ENCODE results near the gene MFRP.
A peak's percentile ranks its signal among the peaks of the same experiment; 100 is the strongest.
"Not testable (repeated sequence)": the region's sequence is repeated elsewhere in the genome, so short reads cannot be mapped to it uniquely, and the experiment has no call there.

Gene MFRP

DNA sequence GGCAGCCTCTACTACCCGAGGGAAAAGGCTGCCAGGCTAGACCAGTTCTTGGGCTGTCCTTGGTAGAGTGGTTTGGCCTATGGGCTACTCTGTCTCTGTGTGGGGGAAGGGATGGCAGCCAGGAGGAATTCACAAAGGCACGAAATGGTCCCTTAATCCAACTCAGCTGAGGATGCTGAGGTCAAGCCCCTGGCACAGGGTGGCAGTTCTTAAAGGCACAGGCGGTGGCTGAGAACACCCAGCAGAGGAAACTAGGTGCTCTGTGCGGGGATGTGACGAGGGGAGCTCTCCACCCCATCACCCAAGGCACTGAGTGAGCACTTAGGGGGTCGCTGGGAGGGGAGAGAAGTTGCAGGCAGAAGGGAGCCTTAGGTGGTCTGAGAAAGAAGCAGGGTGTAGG lies at the start of gene MFRP:
TSS of gene MFRP (minus strand) at position 101 of the 400 bp plus-strand sequence. CDS start 192 bp downstream, outside the sequence.
- DNase-seq: no peak

DNA sequence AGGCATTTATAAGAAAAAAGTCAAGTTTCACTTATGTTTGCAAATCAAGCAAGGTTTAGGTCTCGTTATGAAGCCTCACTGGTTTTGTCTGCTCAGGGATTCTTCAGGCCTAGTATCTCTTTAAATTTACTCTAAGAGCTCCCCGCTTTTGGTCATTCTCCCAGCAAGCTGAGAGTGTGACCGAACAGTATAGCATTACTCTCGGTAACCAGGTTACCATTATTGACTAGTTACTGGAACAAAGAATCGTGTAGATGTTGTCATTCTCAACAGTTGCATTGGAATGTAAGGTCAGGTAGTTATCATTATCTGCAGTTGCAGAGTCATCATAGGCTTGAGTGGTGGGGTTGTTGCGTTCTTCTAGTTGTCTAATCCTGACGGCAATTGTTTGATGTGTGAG lies 44.8 kb upstream of the MFRP start:
- no peak for DNase-seq

DNA sequence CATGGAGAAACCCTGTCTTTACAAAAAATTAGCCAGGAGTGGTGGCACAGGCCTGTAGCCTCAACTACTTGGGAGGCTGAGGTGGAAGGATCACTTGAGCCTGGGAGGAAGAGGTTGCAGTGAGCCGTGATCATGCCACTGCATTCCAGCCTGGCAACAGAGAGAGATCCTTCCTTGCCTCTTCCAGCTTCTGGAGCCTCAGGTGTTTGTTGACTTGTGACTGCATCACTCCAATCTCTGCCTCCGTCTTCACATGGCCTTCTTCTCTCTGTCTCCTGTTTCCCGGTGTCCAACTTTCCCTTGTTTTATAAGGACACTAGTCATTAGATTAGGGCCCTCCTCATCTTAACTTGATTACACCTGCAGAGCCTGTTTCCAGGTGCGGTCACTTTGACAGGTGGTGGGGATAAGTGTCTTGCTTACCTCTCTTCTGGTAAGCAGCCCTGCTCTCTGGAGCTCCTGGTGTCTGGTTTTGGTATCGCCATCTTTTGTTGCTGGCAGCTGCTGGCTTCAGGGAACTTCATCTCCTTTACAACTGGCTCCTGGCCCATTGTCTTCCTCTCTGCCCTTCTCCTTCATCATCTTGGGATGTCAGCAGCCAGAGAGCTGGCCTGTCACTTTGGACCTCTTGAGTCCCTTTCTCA lies 43.2 kb upstream of the MFRP start:
- DNase-seq: peak; percentile 15

DNA sequence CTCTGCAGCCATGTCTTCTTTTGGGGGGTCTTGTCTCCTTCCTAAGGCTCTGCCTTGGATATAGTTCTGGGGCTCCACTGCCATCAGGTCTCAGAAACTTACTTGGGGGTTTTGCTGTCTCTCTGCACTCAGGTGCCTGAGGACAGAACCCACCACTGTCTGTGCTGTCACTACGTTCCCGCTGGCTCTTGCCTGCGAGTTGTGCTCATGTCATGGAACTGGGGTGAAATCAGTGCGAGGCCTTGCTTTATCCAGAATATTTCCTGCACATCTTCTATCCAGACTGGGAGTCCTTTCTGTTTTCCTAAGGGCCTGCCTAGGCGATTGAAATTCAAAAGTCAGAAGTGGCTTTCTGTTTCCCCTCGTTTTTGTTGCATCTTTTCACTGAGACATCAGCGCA lies 41.6 kb upstream of the MFRP start:
- DNase-seq: no peak

DNA sequence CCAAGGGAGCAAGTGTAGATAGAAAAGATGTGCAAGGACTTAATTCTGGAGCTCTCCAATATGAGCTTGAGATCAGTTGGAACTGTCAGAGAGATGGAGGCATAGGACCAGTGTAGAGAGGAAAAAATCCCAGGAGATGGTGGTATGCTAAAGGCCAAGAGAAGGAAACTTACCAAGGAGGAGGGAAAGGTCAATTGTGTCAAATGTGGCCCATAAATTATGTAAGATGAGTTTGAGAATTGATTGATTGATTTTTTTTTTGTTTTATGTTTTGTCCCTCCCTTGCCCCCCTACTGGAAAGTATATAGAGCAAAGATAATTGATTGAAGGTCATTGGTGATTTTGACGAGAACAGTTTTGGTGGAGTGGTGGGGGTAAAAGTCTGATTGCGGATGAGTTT lies 37.8 kb upstream of the MFRP start:
- no peak for DNase-seq

DNA sequence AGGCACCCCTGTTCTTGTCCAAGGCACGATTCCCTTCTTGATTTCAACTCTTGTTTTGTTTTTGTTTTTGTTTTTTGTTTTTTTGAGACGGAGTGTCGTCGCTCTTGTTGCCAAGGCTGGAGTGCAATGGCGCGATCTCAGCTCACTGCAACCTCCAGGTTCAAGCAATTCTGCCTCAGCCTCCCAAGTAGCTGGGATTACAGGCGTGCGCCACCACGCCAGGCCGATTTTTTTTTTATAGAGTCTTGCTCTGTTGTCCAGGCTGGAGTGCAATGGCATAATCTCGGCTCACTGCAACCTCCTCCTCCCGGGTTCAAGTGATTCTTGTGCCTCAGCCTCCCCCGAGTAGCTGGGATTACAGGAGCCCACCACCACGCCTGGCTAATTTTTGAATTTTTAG lies 36.0 kb upstream of the MFRP start:
- not testable (repeated sequence) for DNase-seq

DNA sequence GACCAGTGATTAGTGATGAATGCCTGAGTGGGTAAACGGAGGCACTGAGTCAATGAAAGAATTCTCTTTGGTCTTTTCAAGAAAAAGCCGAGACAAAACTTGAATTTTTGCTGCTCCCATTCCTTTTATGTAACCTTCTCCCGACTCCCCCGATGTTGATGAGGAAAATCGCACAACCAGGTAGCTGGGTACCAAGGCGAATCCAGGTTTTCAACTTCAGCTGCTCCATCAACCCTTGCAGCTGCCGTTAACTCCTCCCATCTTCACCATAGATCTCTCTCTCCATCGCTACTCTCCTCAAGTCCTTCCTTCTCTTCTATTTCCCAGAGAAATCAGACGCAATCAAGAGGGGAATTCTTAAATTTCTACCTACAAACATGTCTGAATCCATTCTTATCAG lies 35.6 kb upstream of the MFRP start:
- no peak for DNase-seq

DNA sequence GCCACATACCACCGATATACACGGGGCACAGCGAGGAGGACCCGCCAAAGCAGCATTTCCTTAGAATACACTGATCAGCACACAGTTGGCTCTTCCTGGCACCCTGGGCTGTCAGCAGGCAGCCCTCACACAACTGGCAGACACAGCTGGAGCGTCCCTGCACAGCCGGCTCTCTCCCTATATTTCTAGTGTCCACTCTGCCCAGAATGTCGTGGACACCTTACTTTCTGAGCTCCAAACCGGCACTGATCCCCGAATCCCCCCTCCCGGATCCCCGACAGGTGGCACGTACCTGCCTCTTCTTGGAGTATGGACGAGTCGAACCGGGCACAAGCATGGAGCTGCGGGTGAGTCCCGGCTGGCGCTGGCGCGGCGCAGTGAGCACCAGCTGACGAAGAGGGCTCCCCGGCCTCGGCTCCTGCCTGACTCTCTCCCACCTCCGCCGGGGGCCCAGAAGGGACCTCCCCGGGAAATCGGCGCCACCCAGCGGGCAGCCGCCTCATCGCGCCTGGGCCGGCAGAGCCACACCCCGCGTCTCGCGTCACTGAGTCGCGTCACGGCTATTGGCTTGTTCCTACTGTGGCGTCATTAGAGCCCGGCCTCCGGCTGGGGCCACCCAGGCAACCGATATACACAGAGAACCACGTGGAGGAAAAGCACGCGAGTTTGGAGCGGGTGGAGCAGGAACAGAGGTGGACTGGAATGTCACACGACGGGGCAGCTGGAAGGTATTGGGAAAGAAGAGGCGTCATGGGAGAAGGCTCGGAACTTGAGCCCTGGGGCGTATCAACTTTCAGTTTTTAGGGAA lies 34.9 kb upstream of the MFRP start, which contains the start of gene USP2:
TSS of gene USP2 (minus strand) at position 510 of the 808 bp plus-strand sequence. CDS start 8,210 bp downstream, outside the sequence.
- peak; percentile 97 for DNase-seq

DNA sequence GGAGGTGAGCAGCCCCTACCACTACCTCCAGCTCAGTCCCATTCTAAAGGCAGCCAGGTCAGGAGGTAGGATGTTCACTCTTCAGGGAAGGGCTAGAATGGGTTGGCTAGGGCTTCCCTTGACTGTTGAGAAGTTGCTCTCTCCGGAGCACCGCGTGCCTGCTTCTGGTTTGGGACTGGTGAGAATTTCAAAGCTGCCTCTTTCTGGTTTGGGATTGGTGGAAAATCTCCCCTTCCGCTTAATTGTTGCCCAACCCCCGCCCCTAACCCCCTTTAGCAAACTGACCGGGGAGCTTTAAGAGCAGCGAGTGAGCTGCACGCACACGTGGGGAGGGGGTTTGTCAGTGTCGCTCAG lies 34.3 kb upstream of the MFRP start:
- DNase-seq: no peak

DNA sequence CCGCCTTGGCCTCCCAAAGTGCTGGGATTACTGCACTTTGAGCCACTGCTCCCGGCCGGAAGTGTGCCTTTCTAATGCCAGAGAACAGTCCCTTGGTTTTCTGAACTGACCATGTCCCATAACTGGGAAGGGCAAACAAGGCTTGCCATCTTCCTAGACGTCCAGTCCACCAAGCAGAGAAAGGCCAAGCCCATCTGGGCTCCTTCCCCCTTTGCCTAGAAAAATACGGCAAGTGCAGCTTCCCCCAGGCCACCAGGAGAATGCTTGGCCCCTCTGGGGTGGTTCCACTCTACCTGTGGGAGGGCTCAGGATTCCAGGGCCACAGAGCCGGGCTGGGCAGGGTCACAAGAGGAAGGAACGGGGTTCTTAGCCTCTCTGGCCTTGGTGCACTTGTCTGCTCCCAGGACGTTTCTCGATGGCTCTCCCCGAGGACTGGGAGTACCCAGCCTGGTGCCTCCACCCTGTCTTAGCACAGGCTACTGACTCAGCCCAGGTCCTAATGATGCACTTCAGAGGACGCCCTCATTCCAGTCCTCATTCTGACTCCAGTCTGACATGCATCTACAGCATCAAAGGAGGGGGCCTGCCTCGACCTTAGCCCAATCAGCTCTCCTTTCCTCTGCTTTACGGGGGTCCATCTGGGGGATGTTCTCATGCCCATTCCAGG lies 33.8 kb upstream of the MFRP start:
- no peak for DNase-seq

DNA sequence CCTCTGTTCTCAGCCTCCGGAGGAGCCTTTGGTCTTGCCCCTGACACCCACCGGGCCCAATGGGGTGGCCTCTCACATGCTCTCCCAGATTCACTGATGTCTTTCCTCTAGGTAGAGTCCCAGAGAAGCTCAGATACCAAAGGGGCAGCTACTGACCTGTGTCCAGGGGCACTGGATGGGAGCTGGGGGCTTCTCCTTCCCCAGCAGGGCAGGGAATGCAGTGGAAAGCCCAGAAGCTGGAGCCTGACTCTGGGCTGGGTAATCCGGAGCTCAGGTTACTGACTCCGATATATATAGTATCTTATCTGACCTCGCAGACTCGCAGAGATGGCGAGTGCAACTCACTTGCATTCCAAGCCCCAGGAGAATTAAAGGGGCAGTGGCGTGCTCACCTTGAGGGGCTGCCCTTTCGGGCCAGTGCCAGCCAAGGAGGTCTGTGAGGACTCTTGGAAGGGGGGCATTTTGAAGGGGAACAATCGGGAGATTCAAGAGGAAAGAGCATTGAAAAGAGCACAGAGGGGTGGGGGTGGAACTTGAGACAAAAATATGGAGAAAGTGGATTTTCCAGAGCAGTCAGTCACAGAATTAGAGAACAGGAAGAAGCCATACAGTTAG lies 32.5 kb upstream of the MFRP start:
- DNase-seq: no peak

DNA sequence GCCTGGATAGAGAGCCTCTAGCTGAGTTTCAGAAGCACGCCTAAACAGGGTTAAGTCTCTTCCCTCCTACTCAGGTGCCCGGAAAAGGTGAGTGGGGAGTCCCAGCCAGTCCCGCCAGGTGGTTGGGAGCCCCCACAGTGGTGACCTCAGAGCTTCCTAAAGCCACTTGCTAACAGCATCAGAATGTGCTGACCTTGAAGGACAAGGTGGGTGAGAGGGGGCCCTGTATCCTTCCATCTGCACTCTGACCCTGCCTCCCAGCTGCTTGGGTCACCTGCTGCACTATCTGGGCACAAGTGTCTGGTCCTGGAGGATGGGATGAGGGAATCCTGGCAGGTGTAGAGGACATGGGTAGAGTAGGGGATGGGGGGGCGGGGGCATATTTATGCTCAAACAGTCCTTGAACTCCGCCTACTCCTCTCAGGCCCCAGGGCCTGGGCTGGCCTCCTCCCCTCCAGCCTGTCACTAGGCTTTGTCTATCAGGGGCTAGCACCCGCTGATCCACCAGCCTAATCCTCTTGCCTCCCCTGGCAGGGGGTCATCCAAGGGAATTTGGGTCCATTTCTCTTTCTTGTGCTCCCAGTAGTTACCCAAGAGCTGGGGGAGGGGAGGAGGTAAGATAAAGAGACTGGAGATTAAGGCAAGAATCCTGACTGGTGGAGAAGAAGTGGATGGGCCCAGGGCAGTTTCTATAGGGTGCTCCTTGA lies 31.6 kb upstream of the MFRP start:
- no peak for DNase-seq

DNA sequence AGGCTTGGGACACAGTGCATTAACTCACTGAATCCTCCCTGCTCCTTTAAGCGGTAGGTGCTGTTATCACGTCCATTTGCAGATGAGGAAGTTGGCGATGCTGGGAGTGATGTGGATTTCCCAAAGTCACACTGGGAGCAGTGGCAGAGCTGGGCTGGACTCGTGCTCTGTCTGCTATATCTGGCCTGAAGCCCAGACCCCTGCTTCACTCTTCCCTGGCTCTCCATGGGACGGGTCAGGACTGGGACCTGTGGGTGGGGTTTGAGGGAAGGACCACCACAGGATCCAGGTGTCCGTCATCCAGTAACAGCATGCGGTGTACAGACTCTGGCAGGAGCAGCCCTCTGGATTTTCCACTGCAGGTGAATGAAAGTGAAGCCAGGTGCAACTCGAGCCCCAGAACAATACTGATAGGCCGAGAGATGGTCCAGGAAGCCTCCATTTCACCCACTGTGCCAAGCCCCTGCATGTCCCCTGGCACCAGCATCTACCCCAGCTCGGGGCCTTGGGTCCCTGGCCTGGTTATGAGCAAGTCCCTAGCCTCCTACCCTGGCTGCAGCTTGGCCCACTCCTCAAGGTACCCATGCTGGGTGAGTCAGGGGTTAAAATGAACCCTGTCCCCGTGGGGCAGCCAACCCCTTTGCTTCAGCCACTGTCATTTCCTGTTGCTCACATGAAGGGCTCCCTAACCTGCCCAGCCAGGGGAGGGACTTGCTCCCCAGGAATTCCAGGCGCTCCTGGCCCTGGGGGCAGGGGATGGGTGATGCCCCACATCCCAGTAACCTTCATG lies 30.8 kb upstream of the MFRP start:
- DNase-seq: no peak

DNA sequence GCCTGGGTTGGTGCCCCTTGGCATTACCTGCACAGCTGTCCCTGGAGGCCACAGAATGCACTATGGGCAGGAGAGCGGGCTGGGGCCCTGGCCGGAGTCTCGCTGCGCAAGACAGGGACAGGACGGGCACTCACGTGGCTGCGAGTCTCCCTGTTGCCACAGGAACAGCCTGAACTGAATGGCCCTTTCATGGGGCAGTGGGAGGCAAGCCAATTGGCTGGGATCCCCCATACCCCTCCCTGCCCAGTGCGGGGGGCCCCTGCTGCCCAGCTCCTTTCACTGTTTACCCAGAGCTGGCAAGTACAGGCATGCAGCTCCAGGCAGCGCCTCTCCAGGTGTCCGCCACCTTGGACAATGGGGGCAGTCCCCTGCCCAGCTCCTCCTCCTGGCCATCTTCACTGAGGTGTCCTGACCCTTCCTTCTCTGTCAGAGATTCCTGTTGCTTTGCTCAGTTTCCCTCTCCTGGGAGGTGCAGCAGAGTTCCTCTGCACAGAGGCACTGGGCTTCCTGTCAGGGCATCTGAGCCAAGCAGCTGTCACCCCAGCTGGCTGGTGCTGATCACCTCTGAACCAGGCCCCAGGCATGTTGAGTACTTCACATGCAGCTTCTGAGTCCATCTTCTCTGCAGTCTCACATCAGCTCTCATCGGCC lies 29.8 kb upstream of the MFRP start:
- no peak for DNase-seq

DNA sequence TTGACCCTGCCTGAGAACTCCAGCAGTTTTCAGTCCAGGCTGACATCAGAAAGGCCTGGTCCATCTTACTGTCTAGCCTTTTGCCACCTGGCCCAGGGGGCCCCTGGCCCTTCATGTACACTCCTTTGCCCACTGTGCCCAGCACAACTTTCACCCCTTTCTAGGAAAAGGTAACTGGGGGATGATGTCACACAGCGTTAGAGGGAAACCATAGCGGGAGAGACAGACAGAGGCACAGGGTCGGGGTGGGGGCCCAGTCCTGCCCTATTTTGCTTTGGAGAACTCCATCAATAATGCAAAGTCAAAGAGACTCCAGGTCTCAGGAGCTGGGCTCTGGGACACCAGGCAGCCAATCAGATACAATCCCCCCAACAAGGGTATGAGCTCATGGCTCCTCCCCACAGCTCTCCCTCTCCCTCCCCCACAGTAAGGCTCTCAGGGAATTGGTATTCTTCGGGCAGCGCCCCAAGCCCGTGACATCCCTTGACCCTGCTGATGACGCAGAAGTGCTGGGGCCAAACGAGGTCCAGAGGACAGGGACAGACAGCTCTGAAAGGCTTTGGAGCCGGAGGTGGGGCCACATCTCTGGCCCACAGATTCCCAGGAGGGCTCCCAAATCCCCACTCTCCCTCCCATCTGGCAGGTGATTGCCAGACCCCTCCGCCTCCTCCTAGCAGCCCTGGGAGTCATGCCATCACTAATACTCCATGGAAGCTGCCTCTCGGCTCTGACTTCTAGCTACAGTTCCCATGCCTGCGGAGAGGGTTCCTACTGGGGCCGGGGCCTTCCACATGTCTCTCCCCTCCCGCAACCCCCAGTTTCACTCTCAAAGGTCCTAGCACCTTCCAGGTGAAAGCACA lies 29.1 kb upstream of the MFRP start:
- no peak for DNase-seq

DNA sequence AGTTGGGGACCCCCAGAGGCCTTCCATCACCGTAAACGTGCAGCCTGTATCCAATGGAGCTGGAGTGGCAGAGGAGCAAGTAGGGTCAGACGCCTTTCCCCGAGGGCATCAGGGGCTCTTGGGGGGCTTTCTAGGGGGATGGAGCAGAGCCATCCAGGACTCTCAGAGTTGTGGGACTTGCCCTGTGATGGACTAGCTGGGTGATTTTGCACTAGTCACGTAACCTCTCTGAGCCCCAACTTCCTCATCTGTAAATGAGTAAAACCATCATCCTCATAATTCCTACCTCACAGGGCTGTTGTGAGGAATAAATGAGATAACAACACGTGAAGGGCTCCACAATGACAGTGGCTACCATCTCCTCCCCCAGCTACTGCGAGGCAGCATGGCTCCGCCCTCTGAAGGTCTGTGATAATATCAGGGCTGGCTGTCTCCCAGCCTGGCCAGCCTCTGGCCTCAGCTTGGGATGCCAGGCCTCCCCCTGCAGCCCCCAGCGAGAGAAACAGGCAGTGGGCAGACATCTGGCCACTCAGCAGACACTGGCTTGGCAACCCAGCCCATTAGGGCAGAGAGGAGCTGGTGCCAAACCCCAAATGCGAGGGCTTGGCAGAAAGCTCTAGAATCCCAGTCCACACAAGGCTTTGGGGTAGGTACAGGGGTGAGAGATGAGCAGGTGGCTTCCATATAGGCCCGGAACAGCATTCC lies 28.3 kb upstream of the MFRP start:
- no peak for DNase-seq

DNA sequence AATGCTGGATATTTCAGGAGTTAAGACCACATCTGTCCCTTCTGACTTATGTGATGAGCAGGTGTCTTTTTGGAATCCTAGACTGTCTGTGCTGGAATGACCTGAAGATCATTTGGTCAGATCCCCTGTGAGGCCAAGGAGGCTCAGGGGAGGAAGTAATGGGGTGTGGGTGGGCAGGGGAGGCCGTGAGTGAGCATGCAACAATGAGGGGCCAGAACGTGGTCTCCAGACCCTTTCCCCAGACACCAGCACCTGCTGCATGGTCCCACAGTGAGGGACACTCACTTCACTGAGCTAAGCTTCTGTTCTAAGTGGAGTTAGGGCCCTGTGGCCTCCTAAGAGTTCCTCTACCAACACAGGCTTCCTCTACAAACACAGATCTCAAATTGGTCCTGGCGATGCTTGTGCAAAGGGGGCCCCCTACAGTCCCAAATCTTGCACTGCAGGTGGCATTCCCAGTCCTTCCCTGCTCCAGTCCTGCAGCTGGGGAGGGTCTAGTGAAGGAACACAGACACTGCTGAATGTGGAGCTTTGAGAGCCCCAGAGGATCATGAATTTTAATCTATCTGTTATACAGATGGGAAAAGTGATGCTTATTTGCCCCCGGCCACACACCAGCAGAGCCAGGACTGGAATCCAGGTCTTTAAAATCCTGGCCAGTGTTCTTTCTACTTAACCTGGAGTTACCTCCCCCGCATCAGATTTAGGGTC lies 27.6 kb upstream of the MFRP start:
- DNase-seq: peak; percentile 58

DNA sequence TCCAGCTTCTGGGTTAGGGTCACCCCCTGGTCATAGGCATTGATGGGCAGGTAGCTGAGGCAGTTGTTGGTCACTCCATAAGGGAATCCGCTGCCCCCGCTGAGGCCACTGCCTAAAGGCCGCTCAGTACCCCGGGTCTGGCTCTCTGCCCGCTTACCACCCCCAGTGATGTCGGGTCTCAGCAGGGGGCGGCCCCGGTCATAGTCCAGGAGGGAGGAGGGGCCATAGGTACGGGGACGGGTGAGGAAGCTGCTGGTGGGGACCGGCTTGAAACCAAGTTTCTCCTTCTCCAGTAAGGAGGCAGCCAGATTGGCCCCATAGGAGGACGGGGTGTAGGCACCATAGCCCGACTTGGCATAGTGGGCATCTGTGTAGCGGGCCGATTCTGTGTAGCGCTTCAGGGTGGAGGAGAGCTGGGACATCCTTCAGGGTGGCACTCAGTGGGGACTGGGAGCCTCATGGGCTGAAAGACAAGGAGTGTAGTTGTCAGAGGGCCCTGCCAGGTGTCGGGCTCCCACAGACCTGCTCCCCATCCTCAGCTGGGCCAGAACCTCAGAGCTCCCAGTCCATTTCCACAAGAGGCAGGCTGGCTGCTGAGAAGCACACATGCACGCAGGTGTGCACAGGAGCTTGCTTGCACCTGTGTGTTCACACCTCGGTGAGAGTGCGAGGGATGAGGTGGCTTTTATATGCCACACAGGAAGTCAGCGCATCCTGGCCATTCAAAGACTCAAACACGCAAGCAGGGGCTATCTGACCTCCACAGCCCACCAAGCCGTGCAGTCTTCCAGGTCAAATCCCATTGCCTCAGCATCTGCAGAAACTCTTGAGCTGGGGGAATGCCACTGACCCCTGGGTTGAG lies 26.8 kb upstream of the MFRP start:
- no peak for DNase-seq

Measured in CD4-positive, alpha-beta T cell treated with Interleukin-10 for 1 hour (primary cell).